NCI-H128 (cell line): ENCODE results near the gene RBBP4.
"Not testable (repeated sequence)": the region's sequence is repeated elsewhere in the genome, so short reads cannot be mapped to it uniquely, and the experiment has no call there.

Experiments used
- DNase-seq: peaks from one replicate; lab custom pipeline; 2025; ENCODE audit not compliant: unreplicated experiment; lab: John Stamatoyannopoulos, UW

The RBBP4 gene

GRCh38 chr1:32693455-32694174, 42.6 kb downstream of the RBBP4 start:
- DNase-seq: no peak

DNA sequence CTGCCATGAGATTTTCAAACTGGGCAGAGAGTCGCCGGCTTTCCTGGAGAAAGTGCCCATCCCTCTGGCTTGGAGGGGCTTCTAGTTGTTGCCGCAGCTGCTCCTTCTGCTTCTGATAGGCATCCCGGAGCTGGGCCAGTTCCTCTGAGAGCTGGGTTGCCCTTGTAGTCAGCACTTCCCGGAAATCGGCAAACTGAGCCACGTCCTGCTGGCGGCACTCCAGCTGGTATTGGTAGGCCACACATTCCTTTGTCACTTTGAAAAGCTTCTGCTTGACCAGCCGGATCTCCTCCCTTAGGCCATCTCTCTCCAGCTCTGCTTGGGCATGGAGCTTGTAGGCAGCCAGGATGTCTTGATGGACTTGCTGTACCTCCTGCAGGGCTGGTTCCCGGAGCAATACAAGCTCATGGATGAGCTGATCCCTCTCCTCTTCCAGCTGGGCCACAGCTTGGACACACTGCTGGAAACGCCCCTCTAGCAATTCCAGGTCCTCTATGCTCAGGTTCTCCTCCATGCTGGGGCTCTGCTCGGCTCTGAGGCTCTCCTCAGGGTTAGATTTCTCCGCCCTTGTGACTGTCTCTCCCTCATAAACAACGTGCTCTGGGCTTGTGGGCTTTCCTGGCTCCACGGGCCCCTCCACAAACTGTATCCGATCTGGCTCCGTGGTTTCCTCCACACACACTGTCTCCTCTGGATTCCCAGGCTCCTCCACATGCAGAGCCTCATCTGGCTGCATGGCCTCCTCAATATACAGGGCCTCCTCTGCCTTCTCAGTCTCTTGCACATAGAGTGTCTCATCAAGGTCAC, 44.3 kb downstream of the RBBP4 start:
- DNase-seq: no peak

GRCh38 chr1:32696041-32696440, 45.0 kb downstream of the RBBP4 start:
- no peak for DNase-seq

GRCh38 chr1:32696996-32697395, 46.0 kb downstream of the RBBP4 start:
- not testable (repeated sequence) for DNase-seq

GRCh38 chr1:32701421-32701911, 50.5 kb downstream of the RBBP4 start:
- no peak for DNase-seq

DNA sequence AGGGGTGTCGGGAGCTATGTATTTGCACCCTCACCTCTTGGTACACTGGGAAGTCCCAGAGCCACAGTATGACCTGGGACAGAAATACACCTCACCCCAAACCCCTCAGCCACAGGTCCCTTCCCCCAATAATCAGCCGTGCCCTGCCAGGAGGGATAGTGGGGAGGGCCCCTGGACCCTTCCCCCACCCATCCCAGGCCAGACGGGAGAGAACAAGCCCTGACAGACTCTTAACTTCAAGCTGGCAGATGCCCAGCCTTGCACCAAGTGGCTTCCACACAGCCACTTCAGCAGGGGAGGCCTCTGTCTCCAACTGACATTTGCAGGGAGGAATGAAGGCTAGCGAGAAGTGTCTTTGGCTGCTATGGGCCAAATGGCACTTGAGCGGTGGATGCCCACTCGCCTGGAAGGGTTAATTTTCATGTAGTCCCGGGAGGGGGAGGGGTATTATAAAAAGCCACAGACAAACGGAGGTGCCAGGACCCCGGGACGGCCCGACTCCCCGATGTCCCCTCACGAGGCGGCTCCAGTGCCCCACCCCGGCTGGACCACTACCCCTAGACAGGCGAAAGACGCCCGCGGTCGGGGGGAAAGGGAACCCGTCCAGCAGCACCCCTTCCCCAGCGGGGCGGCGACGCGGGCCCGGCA, 51.1 kb downstream of the RBBP4 start:
- peak; percentile 28 for DNase-seq

GRCh38 chr1:32702599-32703478, 51.8 kb downstream of the RBBP4 start, which contains the start of gene SYNC:
Gene SYNC (minus strand): TSS chr1:32702770. CDS start chr1:32702660, 110 bp downstream.
- no peak for DNase-seq

GRCh38 chr1:32703479-32704291, 52.7 kb downstream of the RBBP4 start:
- DNase-seq: no peak

DNA sequence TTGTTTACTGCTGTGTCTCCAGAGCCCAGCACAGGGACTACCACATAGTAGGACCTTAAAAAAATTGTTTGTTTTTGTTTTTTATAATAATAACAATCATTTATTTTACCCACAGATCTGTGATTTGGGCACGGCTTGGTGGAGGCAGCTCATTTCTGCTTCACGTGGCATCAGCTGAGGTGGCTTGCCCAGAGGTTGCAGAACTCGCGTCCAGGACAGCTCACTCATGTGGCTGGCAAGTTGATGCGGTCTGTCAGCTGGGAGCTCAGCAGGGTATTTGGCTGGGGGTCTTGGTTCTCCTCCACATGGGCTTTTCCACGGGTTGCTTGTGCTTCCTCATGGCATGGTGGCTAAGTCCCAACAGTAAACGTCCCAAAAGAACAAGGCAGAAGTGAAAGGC, 54.5 kb downstream of the RBBP4 start:
- no peak for DNase-seq

- no peak for DNase-seq
Measured at GRCh38 chr1:32706491-32706890, 55.5 kb downstream of the RBBP4 start.

- DNase-seq: no peak
Measured at GRCh38 chr1:32709075-32709474, 58.1 kb downstream of the RBBP4 start.

DNA sequence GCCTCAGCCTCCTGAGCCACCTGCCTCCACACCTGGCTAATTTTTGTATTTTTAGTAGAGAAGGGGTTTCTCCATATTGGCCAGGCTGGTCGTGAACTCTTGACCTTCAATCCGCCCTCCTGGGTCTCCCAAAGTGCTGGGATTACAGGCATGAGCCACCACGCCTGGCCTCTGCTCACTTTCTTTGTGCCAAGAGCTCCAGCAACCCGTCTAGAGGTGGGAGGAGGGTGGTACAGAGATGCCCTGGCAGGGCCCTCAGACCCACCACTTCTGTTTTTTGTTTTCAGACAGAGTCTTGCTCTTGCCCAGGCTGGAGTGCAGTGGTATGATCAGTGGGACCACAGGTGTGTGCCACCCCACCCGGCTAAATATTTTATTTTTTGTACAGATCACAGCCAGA, 58.5 kb downstream of the RBBP4 start:
- no peak for DNase-seq

DNA sequence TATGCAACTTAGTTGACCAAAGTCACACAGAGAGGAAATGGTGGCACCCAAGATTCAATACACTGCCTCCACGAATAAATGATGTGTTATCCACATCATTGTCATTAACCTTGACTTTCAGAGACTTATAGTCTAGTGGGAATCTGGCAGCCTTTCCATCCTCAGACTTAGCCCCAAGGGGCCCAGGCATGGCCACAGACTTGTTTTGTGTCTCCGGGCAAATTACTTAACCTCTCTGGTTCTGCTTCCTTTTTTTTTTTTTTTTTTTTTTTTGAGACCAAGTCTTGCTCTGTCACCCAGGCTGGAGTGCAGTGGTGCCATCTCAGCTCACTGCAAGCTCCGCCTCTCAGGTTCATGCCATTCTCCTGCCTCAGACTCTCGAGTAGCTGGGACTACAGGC, 60.2 kb downstream of the RBBP4 start:
- DNase-seq: not testable (repeated sequence)

GRCh38 chr1:32713081-32713480, 62.1 kb downstream of the RBBP4 start:
- DNase-seq: no peak

DNA sequence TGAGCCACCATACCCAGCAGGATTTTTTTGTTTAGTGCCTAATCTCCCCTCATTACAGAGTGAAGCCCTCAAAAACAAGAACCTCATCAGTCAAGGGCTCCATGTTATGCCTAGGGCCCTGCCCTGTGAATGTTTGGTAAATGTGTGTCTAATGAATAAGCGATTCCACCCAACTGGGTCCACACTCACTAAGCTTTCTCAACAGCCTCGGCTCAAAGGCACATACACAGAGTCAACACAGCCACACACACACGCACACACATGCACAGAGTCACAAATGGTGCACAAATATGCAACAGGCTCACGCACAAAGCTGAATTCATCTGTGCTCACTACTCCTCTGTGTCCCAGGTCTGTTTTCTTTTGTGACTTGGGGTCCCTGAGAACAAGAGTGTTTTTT, 63.3 kb downstream of the RBBP4 start:
- DNase-seq: no peak

DNA sequence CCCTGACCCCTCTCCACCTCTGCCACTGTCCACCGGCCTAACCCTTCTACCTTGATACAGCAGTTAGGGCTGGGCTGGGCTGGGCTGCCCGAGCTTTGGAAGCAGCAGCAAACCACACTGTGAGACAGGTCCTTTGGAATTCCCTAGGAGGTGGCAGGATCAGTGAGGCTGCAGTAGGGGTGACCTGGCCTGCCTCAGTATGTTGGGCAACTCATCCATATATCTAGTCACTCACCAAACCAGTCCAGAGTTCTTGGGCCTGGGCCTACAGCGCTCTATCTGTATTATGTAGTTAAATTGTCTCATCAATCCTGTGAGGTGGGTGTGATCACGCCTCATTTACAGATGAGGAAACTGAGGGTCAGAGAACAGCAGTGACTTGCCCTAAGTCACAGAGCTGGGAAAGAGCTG, 64.9 kb downstream of the RBBP4 start:
- DNase-seq: no peak

DNA sequence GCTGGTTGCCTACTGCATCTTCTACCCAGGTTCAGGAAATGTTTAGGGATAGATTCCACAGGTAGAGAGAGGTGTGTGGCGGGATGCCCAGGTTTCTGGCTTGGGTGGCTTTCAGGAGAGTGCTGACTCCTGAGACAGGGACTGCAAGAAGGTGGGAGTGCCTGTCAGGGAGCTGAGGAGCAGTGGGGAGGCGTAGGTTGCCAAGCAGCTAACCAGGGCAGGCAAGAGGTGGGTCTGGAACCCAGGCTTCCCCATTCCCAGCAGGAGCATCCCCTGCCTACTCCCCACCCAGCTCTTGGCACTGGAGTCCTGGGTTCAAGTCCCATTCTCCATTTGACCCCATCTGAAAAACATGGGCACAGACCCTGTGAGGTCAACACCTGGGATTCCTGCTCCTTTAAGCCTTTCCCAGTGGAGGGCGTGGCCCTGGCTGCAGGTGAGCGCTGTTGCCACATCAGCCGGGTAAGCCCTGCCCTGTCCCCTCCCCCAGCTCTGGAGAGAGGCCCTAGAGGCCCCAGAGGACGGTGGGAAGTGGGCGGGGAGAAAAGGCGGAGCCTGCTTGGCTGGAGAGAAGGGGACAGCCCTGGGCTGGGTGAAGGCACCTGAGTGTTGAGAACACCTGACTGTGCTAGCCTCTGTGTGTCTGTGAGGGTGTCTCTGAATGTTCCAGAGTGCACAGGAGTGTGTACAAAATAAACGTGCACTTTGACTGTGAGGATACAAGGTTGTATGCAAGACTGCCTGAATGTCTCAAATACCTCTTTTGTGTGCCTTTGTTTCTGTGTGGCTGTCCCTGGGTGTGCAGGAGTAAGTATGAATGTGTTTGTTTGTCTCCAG, 65.5 kb downstream of the RBBP4 start:
- DNase-seq: peak; percentile 99

DNA sequence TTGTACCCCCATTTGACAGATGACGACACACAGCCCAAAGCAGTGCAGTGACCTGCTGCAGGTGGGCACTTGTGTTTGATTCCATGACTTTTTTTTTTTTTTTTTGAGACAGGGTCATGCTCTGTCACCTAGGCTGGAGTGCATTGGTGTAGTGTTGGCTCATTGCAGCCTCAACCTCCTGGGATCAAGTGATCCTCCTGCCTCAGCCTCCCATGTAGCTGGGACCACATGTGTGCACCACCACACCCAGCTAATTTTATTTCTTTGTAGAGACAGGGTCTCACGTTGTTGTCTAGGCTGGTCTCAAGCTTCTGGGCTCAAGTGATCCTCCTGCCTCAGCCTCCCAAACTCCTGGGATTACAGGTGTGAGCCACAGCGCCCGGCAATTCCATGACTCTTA, 66.5 kb downstream of the RBBP4 start:
- DNase-seq: no peak

DNA sequence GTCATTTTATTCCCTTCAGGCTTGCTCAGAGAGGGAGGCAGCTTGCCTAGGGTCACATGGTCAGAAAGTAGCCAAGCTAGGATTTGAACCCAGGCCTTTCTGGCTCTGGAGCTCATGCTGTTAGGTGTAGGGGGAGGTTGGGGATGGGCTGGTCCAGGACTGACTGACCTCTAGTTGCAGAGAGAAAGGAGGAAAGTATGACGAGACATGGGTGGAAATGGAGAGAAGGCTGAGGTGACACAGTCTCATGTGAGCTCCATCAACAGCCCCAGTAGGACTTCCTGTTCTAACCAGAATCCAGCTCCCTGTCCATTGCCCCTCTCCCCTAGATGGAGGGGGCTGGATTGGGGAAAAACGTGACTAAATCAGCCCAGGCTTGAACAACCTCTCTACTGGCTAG, 67.0 kb downstream of the RBBP4 start:
- no peak for DNase-seq
